H1 (cell line): Measurements from ENCODE around the gene PDE4D. TPM values are rescaled to one million over a fixed set of nuclear protein-coding genes. Genes with fewer than 3 reads are reported as not detected.

ENCODE experiments used
- CTCF ChIA-PET: fragments of 300-600 bp; sonication (Branson Sonifier 250); formaldehyde crosslinking; loops from one replicate; lab custom pipeline; 2021; ENCODE audit not compliant: partially characterized antibody; lab: Charles Lee
- POLR2A ChIA-PET: fragments of 300-600 bp; sonication (Branson Sonifier 250); formaldehyde crosslinking; loops from one replicate; lab custom pipeline; 2021; ENCODE audit warnings: inconsistent platforms; ENCODE audit not compliant: partially characterized antibody; lab: Charles Lee
- DNase-seq, 2 experiments: peaks; one replicate each; pipeline versions ENCODE4 v3.0.0 to v3.0.0-alpha.2; 2010 to 2022; ENCODE audit warnings: low spot score in 2 of 2, low read depth in 1 of 2, mixed read lengths in 1 of 2
- FAIRE-seq: peaks from 2 replicates; lab custom pipeline; 2011; peaks lifted over from hg19 to GRCh38; lab: Jason Lieb, UNC
- H2AFZ ChIP-seq: 2 replicates; pipeline ENCODE4 v1.8.1; 2012; ENCODE audit warnings: low read length, inconsistent platforms
- H2AK5ac ChIP-seq: 2 replicates; pipeline ENCODE4 v1.6.1; 2013; ENCODE audit warnings: low read depth, low read length
- H2BK120ac ChIP-seq: replicated peaks from 2 replicates; pipeline ENCODE3; 2013; ENCODE audit warnings: low read depth, low read length, inconsistent platforms
- H2BK12ac ChIP-seq: 2 replicates; pipeline ENCODE4 v1.6.1; 2013; ENCODE audit warnings: low read depth, low read length
- H2BK15ac ChIP-seq: 2 replicates; pipeline ENCODE4 v1.6.1; 2013; ENCODE audit warnings: low read length
- H2BK20ac ChIP-seq: 2 replicates; pipeline ENCODE4 v1.6.1; 2013; ENCODE audit warnings: low read length
- H2BK5ac ChIP-seq: 2 replicates; pipeline ENCODE4 v1.6.1; 2013; ENCODE audit warnings: low read depth, low read length
- H3K14ac ChIP-seq: 2 replicates; pipeline ENCODE4 v1.6.1; 2013; ENCODE audit warnings: inconsistent platforms; ENCODE audit not compliant: insufficient read length
- H3K18ac ChIP-seq: 2 replicates; pipeline ENCODE4 v1.6.1; 2013; ENCODE audit warnings: low read length; ENCODE audit errors: extremely low read depth
- H3K23ac ChIP-seq: 2 replicates; pipeline ENCODE4 v1.6.1; 2013; ENCODE audit warnings: inconsistent platforms; ENCODE audit not compliant: insufficient read length
- H3K23me2 ChIP-seq: 2 replicates; pipeline ENCODE4 v1.6.1; 2013; ENCODE audit warnings: low read depth, low read length
- H3K27ac ChIP-seq: 2 replicates; pipeline ENCODE4 v1.6.1; 2011; ENCODE audit warnings: low read depth, low read length, inconsistent platforms
- H3K27me3 ChIP-seq, 4 experiments: replicated peaks in 1 of 4; 1 replicate in 1 of 4; 2 replicates in 3 of 4; pipeline versions ENCODE4 v1.6.1 to v1.8.1; 2011 to 2013; ENCODE audit warnings: low read length in 3 of 4, mild to moderate bottlenecking in 3 of 4, inconsistent platforms in 2 of 4, mixed read lengths in 2 of 4, moderate library complexity in 1 of 4; ENCODE audit not compliant: control insufficient read depth in 3 of 4, insufficient read depth in 3 of 4; ENCODE audit errors: extremely low read depth in 1 of 4
- H3K36me3 ChIP-seq, 4 experiments: 2 replicates each; pipeline versions ENCODE4 v1.6.1 to v1.8.1; 2011 to 2013; ENCODE audit warnings: mild to moderate bottlenecking in 4 of 4, low read length in 3 of 4, moderate library complexity in 2 of 4, control low read depth in 1 of 4, inconsistent platforms in 1 of 4; ENCODE audit not compliant: insufficient read depth in 4 of 4, control insufficient read depth in 2 of 4
- H3K4ac ChIP-seq: replicated peaks from 2 replicates; pipeline ENCODE3; 2013; ENCODE audit warnings: low read length, low read depth, mixed read lengths, inconsistent platforms; ENCODE audit not compliant: insufficient read length
- H3K4me1 ChIP-seq, 4 experiments: replicated peaks in 1 of 4; 1 replicate in 1 of 4; 2 replicates in 3 of 4; pipeline versions ENCODE4 v1.6.1 to v1.8.1; 2011 to 2013; ENCODE audit warnings: low read length in 3 of 4, inconsistent platforms in 2 of 4, mixed read lengths in 1 of 4; ENCODE audit not compliant: insufficient read depth in 4 of 4, control insufficient read depth in 3 of 4
- H3K4me2 ChIP-seq, 2 experiments: 2 replicates each; pipeline versions ENCODE4 v1.6.1 to v1.8.1; 2011 to 2013; ENCODE audit warnings: low read depth in 2 of 2, low read length in 2 of 2, control low read depth in 1 of 2, inconsistent platforms in 1 of 2, mild to moderate bottlenecking in 1 of 2; ENCODE audit not compliant: insufficient read depth in 1 of 2
- H3K4me3 ChIP-seq, 4 experiments: fragments of 200-600, 300-600 bp in 1 of 4; sonication (generic), shearing (Covaris generic), sonication (Bioruptor Twin) in 1 of 4; 2 replicates each; pipeline versions ENCODE4 v1.5.1 to v1.8.1; 2011 to 2016; ENCODE audit warnings: low read length in 4 of 4, low read depth in 3 of 4, control low read depth in 2 of 4, inconsistent platforms in 2 of 4, mild to moderate bottlenecking in 2 of 4, mixed read lengths in 1 of 4, moderate library complexity in 1 of 4; ENCODE audit not compliant: insufficient read depth in 2 of 4; ENCODE audit errors: extremely low read depth in 1 of 4
- H3K56ac ChIP-seq: replicated peaks from 2 replicates; pipeline ENCODE3; 2013; ENCODE audit warnings: low read depth, mild to moderate bottlenecking, mixed read lengths, low read length, inconsistent platforms; ENCODE audit not compliant: insufficient read length
- H3K79me1 ChIP-seq: 2 replicates; pipeline ENCODE4 v1.6.1; 2013; ENCODE audit warnings: low read depth, low read length, control low read depth
- H3K79me2 ChIP-seq, 2 experiments: 2 replicates each; pipeline versions ENCODE4 v1.6.1 to v1.8.1; 2012 to 2013; ENCODE audit warnings: low read length in 2 of 2, mild to moderate bottlenecking in 2 of 2, inconsistent platforms in 1 of 2; ENCODE audit not compliant: insufficient read depth in 2 of 2, control insufficient read depth in 1 of 2
- H3K9ac ChIP-seq, 4 experiments: replicated peaks in 1 of 4; 1 replicate in 1 of 4; 2 replicates in 3 of 4; pipeline versions ENCODE4 v1.6.1 to v1.8.1; 2011 to 2013; ENCODE audit warnings: low read depth in 3 of 4, low read length in 3 of 4, control low read depth in 2 of 4, mild to moderate bottlenecking in 2 of 4, moderate library complexity in 2 of 4, inconsistent platforms in 1 of 4; ENCODE audit errors: extremely low read depth in 1 of 4
- H3K9me3 ChIP-seq, 2 experiments: 2 replicates each; pipeline versions ENCODE4 v1.6.1 to v1.8.1; 2012 to 2013; ENCODE audit warnings: mild to moderate bottlenecking in 2 of 2, moderate library complexity in 2 of 2, control low read depth in 1 of 2, inconsistent platforms in 1 of 2, low read depth in 1 of 2, low read length in 1 of 2, mixed read lengths in 1 of 2; ENCODE audit not compliant: insufficient read depth in 2 of 2
- H4K20me1 ChIP-seq, 2 experiments: replicated peaks in 1 of 2; 2 replicates each; pipeline versions ENCODE3 to v1.8.1; 2011 to 2013; ENCODE audit warnings: inconsistent platforms in 2 of 2, low read length in 2 of 2, mild to moderate bottlenecking in 1 of 2; ENCODE audit not compliant: insufficient read depth in 2 of 2, control insufficient read depth in 1 of 2
- H4K5ac ChIP-seq: 2 replicates; pipeline ENCODE4 v1.6.1; 2013; ENCODE audit warnings: low read length, low read depth, mixed read lengths, inconsistent platforms; ENCODE audit not compliant: insufficient read length
- H4K8ac ChIP-seq: 2 replicates; pipeline ENCODE4 v1.8.0; 2013; ENCODE audit warnings: mild to moderate bottlenecking, moderate library complexity, low read length, inconsistent platforms; ENCODE audit not compliant: insufficient read depth; ENCODE audit errors: extremely low read depth
- H4K91ac ChIP-seq: replicated peaks from 2 replicates; pipeline ENCODE3; 2013; ENCODE audit warnings: low read length, mixed read lengths, inconsistent platforms; ENCODE audit not compliant: insufficient read length
- BACH1 ChIP-seq: IDR thresholded peaks from 2 replicates; pipeline ENCODE4 v1.6.1; 2012; ENCODE audit warnings: low read length, improper control_type of control experiment
- BCL11A ChIP-seq, 2 experiments: IDR thresholded peaks; one replicate each; pipeline ENCODE4 v1.6.1; 2011; ENCODE audit warnings: low read depth in 2 of 2, low read length in 2 of 2, mild to moderate bottlenecking in 2 of 2
- CEBPB ChIP-seq: IDR thresholded peaks from 2 replicates; pipeline ENCODE4 v1.6.1; 2012; ENCODE audit warnings: low read depth, low read length
- CHD2 ChIP-seq: IDR thresholded peaks from 2 replicates; pipeline ENCODE4 v1.6.1; 2012; ENCODE audit warnings: low read length, improper control_type of control experiment
- NANOG ChIP-seq: IDR thresholded peaks from 2 replicates; pipeline ENCODE4 v1.6.1; 2011; ENCODE audit warnings: low read length, low read depth, mild to moderate bottlenecking, inconsistent platforms; ENCODE audit not compliant: insufficient read depth, poor library complexity, severe bottlenecking
- RBBP5 ChIP-seq: IDR thresholded peaks from 2 replicates; pipeline ENCODE4 v1.7.1; 2012; ENCODE audit warnings: low read depth, mild to moderate bottlenecking, inconsistent platforms, low read length, moderate library complexity, borderline replicate concordance
- SUZ12 ChIP-seq: fragments of 200-600 bp; sonication (generic); IDR thresholded peaks from 2 replicates; pipeline ENCODE4 v1.6.1; 2012; ENCODE audit warnings: mild to moderate bottlenecking, inconsistent platforms, low read length, moderate library complexity, mixed read lengths
- TEAD4 ChIP-seq: IDR thresholded peaks from 2 replicates; pipeline ENCODE4 v1.6.1; 2012; ENCODE audit warnings: low read depth, low read length, inconsistent platforms, mixed read lengths
- YY1 ChIP-seq: IDR thresholded peaks from 2 replicates; pipeline ENCODE4 v1.6.1; 2011; ENCODE audit warnings: low read depth, mild to moderate bottlenecking, low read length
- WGBS, 2 experiments: shearing (Covaris generic) in 1 of 2; methylation state at CpG; one replicate each; pipeline versions ENCODE4 v1.1.6 to v1.1.7; 2013 to 2015; ENCODE audit warnings: low lambda C conversion rate in 2 of 2, mixed read lengths in 2 of 2, inconsistent platforms in 1 of 2, low coverage in 1 of 2, missing lambda C conversion rate in 1 of 2; ENCODE audit not compliant: insufficient replicate concordance in 2 of 2, insufficient coverage in 1 of 2, insufficient read length in 1 of 2; ENCODE audit errors: extremely low coverage in 1 of 2, missing lambda C conversion rate in 1 of 2; 5-methylcytosine and 5-hydroxymethylcytosine counted together
- polyA plus RNA-seq, 7 experiments: library from polyadenylated mRNA; depleted of rRNA in 3 of 7; stranded (reverse) in 5 of 7; unstranded in 2 of 7; fragments of >200 nt in 5 of 7; fragments of 200-250 nt in 2 of 7; gene quantifications; 1 replicate in 5 of 7; 2 replicates in 1 of 7; 4 replicates in 1 of 7; pipeline versions ENCODE4 v1.2.1 to v1.2.3, GENCODE V29; 2011 to 2013; ENCODE audit warnings: missing spikeins in 2 of 7, mixed read lengths in 2 of 7
- total RNA-seq: library from RNA; stranded (reverse); fragmentation: NEBNext Ultra II Directional; extraction: Animal tissue kit (Norgen Biotek cat#: 25700); gene quantifications from 2 replicates; pipeline ENCODE4 v1.2.1, GENCODE V29; 2021
- TF ChIP-seq, protein P1 (sequence below): IDR thresholded peaks from 2 replicates; pipeline ENCODE4 v1.6.1; 2012; ENCODE audit warnings: inconsistent platforms
- TF ChIP-seq, protein P2 (sequence below): IDR thresholded peaks from 2 replicates; pipeline ENCODE4 v1.6.1; 2011; ENCODE audit warnings: low read length, improper control_type of control experiment

Gene PDE4D
- total and polyA plus RNA-seq, 2 of the 8 experiments (the other 6 are each of a cell fraction or from before 2014, with no cell fraction given), result 2.3 to 3.7 TPM

DNA sequence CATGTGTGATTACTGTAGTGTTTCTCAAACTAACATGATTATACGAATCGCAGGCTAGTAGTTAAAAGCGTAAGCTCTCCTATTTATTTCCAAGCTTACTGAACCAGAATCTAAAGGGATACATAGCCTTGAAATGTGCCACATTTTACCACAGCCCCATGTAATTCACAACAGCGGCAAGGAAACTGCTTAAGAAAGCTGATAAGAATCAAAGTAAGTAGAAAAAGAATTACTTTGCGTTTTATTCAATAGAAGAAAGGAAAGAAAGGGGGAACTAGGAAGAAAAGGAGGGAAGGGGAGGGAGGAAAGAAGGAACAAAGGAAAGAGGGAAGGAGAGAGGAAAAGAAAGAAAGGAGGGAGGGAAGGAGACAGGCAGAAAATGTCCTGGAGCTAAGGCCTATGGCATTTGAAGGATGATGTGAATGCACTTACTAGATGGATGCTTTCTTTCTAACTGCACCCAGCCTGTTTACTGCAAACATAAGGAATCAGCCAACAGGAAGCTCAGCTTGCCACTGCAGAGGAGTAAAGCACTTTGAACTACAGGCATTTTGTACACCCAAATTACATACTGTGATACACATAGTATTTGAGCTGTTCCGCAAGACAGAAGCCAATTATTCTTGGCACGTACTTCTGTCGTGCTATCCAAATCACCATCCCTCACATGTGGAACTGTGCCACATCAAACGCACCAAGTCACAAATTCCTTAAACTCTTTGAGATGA is 789.0 kb downstream of the PDE4D start:
- Histone ChIP-seq H3K4me2 (no peak overlapping the region), H4K20me1 (no peaks in the 10 kb centered on the region), H2AFZ (peak overlapping the region; percentile 78), H3K79me1 (no peaks in the 10 kb centered on the region), H3K23me2 (no peaks in the 10 kb centered on the region), H3K36me3 (no peaks in the 10 kb centered on the region), H3K4me3 (no peak overlapping the region), H3K27ac (no peak overlapping the region), H3K18ac (no peak overlapping the region), H3K23ac (no peak overlapping the region), H3K14ac (no peak overlapping the region), H3K27me3 (no peaks in the 10 kb centered on the region), H2BK20ac (no peak overlapping the region), H3K9ac (peak overlapping the region in 1 of 4 experiments; percentile 10; a peak in 1 of 7 replicates), H4K8ac (no peak overlapping the region), H3K4me1 (no peaks in the 10 kb centered on the region; a peak in 1 of 7 replicates), H3K9me3 (no peaks in the 10 kb centered on the region)
- 83% methylated on average over 9 of the region's 9 CpGs; no CpG with 5 or more reads in 1 of the 2 experiments for WGBS, 2 experiments
- FAIRE-seq (no peak), DNase-seq (no peak)
- CTCF ChIA-PET, result interaction anchor here (0.7 to 1.1 kb wide), 3 partner anchors 70 to 232 kb away, joined by 3 to 4 read pairs (median 3); no protein-coding TSS in a partner anchor
- POLR2A ChIA-PET, result no interaction called here
- TF ChIP-seq BCL11A (IDR thresholded peaks at IDR 0.05; ENCODE audit: low read depth in 2 of 2, low read length in 2 of 2) (no peak), SUZ12 (no peak), CEBPB (no peak), BACH1 (no peak), NANOG (no peak), YY1 (no peak), TEAD4 (no peak), RBBP5 (no peak), CHD2 (no peak)
- TF ChIP-seq, protein P1, sequence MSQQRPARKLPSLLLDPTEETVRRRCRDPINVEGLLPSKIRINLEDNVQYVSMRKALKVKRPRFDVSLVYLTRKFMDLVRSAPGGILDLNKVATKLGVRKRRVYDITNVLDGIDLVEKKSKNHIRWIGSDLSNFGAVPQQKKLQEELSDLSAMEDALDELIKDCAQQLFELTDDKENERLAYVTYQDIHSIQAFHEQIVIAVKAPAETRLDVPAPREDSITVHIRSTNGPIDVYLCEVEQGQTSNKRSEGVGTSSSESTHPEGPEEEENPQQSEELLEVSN, result no peak
- TF ChIP-seq, protein P2, sequence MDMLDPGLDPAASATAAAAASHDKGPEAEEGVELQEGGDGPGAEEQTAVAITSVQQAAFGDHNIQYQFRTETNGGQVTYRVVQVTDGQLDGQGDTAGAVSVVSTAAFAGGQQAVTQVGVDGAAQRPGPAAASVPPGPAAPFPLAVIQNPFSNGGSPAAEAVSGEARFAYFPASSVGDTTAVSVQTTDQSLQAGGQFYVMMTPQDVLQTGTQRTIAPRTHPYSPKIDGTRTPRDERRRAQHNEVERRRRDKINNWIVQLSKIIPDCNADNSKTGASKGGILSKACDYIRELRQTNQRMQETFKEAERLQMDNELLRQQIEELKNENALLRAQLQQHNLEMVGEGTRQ, result no peak
- TF ChIP-seq, all 59 proteins: peak for 0
- H3K56ac ChIP-seq, result no peak overlapping the region
- no peak overlapping the region for H3K4ac ChIP-seq
- no peak overlapping the region for H2AK5ac ChIP-seq
- H4K5ac ChIP-seq, result no peak overlapping the region
- H2BK15ac ChIP-seq, result no peak overlapping the region
- no peak overlapping the region for H2BK12ac ChIP-seq
- H3K79me2 ChIP-seq, result no peaks in the 10 kb centered on the region
- no peak overlapping the region for H4K91ac ChIP-seq
- no peak overlapping the region for H2BK5ac ChIP-seq
- no peak overlapping the region for H2BK120ac ChIP-seq
